ENCODE data around the gene CRAT.

The CRAT gene

DNA sequence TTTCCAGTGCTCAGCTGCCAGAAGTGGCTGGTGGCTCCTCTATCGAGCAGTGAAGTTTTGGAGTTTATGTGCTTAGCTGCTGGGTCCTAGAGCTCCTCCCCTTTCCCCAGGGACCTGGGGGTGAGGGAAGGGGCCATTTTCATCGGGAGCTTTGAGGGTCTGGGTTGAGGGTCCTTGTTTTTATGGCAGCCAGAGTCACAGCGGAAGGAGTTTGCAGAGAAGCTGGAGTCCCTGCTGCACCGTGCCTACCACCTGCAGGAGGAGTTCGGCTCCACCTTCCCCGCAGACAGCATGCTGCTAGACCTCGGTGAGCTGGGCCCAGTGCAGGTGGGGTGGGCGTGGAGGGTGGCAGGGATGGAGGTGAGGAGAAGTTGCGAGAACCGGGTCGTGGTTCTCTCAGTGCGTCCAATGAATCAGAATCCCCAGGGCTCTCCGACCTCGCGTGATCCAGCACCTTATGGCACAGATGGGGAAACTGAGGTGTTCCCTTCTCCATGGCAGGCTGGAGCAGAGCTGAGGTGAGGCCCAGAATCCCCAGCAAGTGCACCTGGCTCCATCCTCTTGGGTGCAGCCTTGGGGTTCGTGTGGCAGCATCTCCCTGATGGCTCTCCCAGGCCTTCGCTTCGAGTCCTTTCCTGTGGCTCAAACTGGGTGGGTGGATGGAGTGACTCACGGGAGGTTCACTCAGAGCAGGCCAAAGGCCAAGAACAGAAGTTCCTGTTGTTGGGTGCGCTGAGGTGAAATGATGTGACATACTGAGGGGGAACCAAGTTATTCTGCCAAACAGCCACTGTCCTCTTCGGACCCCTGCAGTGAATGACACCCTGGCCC lies 51.4 kb downstream of the CRAT start:
- no peak for DNase-seq

DNA sequence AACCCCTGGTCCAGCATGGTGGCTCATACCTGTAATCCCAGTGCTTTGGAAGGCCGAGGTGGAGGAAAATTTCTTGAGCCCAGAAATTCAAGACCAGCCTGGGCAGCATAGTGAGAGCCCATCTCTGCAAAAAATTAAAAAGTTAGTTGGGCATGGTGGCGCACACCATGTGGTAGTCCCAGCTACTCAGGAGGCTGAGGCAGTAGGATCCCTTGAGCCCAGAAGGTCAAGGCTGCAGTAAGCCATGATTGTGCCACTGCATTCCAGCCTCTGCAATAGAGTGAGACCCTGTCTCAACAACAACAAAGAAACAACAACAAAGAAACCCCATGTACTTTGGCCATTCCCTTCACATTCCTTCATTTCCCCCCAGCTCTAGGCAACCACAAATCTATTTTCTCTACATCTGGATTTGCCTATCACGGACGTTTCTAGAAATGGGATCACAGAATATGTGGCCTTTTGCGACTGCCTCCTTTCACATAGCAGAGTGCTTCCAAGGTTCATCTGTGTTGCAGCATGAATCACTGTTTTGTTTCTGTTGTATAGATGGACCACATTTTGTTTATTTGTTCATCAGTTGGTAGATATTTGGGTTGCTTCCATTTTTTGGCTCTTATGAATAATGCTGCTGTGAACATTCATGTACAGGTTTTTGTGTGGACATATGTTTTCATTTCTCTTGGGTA lies 56.3 kb downstream of the CRAT start:
- DNase-seq, result no peak

DNA sequence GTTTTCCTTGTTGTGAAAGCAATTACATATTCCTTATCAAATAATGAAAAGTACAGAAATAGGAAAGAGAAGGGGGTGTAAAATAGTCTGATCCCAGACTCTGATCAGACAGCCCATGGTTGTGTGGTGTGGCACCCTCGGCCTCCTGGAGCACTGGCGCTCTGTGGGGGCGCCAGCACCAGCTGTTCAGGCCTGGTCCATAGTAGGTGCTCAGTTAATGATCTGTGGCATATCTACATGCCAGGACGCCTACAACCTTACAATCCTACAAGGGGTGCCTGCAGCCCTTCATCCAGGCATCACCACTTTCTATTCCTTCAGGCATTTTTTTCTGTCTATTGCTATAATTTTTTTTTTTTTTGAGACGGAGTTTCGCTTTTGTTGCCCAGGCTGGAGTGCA lies 57.6 kb downstream of the CRAT start:
- no peak for DNase-seq

DNA sequence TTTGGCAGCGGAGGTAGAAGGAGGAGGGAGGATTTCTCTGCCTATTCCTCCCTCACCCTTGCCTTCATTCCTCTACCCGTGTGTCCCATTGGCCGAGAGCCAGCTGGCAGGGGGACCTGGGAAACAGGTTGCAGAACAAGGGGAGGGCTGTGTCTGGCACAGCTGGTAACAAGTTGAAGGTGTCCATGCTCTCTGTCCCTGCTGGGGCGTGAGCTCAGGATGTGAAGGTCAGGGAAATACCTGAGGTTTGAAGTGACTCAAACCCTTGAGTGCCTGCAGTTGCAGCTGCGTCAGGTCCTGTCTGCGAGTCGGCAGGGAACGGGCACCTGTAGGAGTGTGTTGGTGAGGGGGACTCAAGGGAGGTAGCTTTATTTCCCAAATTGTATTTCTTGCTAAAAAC lies 58.0 kb downstream of the CRAT start:
- peak; percentile 16 for DNase-seq
